Renal cortical epithelial cell (primary cell): Measurements from ENCODE around the gene VAV1. TPM values are rescaled to one million over a fixed set of nuclear protein-coding genes. Genes with fewer than 3 reads are reported as not detected.
"Not testable (repeated sequence)": the region's sequence is repeated elsewhere in the genome, so short reads cannot be mapped to it uniquely, and the experiment has no call there.

Experiments
- DNase-seq: peaks from one replicate; pipeline ENCODE4 v3.0.0-alpha.2; 2011; ENCODE audit warnings: low read depth
- total RNA-seq: library from RNA; depleted of rRNA; stranded (reverse); fragments of >200 nt; gene quantifications from 2 replicates; pipeline ENCODE4 v1.2.3, GENCODE V29; 2014

The VAV1 gene
- total RNA-seq, 1 donor from 2014 or later: 0.05 TPM

DNA sequence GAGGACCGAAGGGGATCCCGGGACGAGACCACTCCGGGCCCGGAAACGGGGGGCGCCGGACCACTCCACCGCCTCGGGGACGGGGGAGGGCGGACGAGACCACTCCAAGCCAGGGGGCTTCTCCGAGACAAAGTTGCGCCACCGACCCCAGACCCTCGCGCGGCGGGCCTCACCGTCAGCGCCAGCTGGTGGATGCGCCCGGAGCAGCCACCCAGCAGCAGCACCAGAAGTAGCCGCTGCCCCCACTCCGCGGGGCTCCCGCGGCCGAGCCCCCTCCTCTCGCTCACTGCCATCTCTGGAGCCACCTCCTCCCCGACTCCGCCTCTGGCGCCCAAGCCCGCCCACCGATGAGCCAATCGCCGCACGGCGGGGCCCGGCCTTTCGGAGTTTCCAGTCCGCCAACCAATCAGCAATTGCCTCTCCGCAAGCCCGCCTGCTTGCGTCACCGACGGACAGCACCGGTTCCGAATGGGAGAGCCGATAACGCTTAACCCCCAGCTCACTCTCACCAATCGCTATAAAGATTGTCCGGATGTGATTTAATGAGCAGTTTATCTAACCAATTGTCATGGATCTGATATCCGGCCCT lies 35.1 kb upstream of the VAV1 start, which contains the start of gene GPR108:
GPR108 (minus strand) TSS at position 297 of the 589 bp plus-strand sequence; CDS start at position 293, 4 bp downstream.
- DNase-seq: peak; percentile 100

DNA sequence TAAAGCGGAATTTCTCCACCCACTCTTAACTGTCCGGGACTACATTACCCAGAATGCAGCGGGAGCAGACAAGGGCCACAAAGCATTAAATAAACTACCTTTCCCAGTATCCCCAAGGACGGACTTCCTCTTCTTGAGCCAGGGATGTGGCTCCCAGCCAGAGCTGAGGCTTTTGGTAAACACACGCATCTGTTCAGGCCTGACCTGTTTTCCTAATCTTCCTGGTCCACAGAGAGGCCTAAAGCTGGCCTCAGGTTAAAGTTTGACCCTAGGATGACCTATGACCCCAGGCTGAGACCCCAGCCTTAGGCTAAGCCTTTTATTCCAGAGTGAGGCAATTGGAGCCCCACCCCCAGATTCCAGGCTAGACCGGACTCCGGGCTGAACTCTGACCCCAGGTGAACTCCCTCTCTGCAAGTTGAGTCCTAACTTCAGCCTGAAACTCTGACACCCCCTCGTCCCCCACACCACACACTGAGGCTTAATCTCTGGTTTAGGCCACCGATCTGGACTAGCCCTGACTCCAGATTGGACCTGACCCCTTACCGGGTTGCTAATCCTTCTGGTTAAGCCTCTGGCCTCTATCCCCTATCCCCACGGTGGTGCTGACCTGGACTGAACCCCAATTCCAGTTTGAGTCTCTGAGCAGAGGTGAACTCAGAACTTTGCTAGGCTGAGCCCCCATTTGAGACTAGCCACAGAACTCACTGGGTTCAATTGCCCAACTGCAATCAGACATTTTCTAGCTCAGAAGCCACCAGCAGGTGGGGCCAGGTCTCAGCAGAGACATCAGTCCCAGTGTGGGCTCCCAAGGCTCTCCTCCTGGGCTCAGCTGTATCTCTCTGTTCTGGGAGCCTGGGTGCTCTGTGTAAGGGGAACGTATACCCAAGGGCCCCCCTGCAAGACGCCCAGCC lies 34.4 kb upstream of the VAV1 start:
- DNase-seq: peak; percentile 75

DNA sequence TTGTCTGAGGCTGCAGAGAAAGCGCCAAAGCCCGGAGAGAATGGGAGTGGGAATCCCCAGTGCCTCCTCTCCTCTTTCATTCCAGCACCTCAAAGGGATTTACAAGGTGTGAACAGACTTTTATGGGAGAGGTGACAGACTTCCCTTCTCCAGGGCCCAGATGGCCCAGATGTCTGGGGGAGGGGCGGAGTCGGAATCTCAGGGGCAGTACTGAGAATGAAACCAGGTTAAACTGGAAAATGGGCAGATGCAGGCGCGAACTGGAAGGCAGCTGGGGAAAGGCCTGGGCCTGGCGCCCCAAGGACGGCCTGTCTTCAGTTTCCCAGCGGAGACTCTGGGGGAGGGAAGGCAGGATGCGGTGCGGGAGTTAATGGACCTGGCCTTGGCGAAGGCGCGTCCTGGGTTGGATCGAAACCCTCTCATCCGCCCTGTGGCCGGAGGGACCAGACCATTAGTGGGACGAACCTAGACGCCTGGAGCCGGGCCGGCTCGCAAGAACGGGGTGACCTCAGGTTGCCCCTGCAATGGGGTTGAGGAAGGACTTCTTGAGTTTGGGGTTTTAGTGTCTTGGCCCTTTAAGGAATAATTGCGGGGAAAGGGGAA lies 33.6 kb upstream of the VAV1 start:
- DNase-seq: no peak

DNA sequence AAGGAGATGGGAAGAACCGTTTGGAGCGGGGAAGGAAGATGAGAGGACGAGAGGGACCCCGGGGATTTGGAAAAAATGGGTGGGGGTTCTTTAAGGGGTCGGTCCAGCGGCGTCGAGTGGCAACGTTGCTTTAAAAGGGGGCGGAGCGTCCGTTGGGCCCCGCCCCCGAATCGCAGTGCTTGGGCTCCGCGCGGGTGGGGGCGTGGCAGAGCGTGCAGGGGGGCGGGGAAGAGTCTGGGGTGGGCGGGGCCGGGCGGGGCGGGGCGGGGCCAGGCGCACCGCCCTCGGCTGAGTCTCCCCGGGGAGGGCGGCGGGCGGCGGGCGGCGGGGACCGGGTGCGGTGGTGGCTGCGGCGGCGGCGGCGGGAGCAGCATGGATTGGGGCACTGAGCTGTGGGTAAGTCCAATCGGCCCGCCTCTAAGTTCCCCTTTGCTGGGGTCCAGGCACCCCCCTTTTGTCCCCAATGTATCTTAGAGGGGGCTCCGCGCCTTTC lies 33.1 kb upstream of the VAV1 start, which contains the start of gene TRIP10:
TRIP10 (plus strand) TSS at position 291 of the 493 bp plus-strand sequence; CDS start at position 373, 82 bp downstream.
- DNase-seq: no peak

DNA sequence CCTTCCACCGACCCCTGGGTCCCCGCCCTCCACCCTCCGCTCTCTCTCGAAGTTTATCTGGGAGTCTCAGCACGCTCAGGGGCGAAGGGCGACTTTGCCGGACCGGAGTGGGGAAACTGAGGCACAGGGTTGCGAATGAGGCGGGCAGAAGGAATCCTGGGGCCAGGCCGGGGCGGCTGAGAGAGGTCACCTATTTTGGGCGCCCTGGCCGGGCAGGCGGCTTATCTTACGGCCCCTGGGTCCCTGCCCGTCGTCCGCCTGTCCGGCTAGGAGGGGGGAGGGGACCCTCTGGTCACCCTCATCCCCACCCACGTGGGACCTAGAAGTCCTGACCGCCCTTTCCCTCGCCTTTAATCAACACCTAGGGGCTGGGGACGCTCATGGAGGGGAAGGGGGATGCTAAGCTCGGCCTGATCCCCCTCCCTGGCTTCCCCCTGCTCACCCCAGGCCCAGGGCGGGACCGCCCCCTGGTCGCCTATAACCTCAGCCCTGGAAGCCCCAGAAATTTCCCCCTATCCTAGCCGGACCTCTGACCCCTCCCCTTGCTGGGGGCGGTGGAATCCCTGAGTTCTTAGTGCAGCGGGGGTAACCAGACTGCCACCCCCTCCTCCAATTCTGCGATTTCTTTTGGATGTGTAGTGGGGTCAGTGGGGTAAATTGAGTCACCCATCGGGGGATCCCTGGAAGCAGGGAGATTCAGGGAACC lies 32.5 kb upstream of the VAV1 start:
- DNase-seq: no peak

DNA sequence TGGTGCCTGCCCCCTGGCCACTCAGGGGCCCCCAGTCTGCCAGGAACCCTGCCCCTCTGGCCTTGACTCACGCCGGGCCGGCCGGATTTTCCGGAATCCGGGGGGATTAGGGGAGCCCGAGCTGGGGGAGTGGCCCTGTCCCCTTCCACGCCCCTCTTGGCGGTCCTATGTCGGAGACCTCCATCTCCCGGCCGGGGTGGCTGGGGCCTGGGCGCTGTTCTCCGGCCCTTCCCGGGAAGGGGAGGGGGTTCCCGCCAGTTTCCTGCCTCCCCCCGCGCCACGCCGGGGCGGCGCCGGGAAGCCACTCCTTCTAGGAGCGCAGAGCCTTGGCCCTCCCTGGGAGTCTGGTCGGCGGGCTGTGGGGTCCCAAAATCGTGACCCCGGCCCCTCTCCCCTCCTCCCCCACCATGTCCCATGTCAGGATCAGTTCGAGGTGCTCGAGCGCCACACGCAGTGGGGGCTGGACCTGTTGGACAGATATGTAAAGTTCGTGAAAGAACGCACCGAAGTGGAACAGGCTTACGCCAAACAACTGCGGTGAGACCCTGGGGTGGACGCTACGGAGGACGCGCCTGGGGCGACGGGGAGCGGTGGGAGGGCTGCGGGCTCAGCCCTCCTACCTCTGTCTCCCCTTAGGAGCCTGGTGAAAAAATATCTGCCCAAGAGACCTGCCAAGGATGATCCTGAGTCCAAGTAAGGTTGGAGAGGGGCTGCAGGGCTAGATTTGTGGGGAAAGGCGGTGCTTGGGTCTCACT lies 31.7 kb upstream of the VAV1 start:
- DNase-seq: no peak

DNA sequence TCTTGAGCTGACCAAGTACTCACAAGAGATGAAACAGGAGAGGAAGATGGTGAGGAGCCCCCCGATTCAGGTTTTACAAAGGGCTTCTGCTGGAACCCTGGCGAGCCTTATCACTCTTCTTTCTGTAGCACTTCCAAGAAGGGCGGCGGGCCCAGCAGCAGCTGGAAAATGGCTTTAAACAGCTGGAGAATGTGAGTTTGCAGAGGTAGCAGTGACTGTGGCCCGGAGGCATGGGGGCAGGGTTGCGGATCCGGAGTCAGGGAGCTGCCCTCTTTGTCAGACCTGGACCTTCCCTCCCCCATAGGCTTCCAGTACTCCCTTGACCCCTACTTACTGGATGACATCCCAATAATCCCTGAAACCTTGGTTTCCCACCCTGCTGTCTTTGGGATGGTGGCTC lies 29.4 kb upstream of the VAV1 start:
- no peak for DNase-seq

DNA sequence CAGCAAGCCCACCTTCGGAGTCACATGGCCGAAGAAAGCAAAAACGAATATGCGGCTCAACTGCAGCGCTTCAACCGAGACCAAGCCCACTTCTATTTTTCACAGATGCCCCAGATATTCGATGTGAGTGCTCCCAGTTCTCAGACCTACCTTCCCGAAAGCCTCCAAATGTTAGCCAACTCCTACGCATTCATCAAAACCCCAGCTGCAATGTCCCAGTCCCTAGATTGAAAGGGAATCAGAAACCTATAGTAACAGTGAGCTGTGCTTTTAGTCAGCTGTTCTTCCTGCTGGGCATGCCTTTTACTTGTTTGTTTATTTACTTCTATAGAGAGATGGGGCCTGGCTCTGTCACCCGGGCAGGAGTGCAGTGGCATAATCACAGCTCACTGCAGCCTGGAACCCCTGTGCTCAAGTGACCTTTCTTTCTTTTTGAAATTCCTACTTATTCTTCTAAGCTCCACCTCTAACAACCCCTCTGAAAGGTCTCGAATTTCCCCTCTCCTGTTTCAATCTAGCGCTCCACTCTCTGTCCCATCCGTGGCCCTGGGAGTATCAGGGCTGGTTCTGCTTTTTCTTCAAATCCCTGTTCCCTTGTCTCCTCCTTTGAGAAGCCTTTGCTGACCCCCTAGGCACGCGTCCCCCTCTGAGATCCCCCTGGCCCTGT lies 28.7 kb upstream of the VAV1 start:
- DNase-seq: no peak

DNA sequence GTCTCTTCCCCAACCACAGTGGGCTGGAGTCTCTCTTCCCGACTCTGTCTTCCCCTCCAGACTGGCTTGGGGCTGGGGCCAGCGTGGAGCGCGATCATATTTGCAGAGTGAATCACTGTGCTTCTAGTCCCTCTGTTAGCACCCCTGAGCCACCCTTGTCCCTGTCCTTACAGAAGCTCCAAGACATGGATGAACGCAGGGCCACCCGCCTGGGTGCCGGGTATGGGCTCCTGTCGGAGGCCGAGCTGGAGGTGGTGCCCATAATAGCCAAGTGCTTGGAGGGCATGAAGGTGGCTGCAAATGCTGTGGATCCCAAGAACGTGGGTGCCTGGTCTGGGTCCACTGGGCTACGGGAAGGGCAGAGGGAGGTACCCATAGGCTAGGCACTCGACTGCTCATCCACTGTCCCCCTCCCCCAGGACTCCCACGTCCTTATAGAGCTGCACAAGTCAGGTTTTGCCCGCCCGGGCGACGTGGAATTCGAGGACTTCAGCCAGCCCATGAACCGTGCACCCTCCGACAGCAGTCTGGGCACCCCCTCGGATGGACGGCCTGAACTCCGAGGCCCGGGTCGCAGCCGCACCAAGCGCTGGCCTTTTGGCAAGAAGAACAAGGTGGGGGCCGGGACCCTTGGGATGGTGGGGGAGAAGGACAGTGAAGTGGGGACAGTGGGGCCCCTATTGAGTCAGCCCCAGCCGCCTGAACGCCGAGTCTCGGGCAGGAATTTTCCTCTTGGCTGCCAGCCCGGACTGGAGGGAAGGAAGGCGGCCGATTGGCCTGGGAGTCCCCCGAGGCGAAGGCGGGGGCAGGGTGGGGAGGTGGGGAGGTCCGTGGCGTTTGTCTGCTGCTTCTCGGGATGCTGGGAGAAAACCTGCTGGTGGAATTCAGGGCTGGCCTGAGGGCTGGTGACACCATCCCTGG lies 27.9 kb upstream of the VAV1 start:
- DNase-seq: peak; percentile 73

DNA sequence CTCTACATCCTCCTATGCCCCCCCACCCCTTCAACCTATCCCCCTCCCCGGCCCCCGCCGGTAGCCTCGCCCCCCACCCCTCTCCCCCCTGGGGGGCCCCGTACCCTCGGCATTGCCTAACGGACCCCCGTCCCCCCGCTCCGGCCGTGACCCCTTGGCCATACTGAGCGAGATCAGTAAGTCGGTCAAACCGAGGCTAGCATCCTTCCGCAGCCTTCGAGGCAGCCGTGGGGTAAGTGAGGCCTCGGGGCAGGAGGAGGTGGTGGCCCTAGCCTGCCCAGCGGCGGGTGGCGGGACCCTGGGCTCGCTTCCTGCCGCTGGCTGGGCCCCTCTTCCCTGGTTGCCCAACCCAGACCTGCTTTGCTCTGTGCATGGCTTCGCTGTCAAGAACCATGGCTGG lies 26.5 kb upstream of the VAV1 start:
- no peak for DNase-seq

DNA sequence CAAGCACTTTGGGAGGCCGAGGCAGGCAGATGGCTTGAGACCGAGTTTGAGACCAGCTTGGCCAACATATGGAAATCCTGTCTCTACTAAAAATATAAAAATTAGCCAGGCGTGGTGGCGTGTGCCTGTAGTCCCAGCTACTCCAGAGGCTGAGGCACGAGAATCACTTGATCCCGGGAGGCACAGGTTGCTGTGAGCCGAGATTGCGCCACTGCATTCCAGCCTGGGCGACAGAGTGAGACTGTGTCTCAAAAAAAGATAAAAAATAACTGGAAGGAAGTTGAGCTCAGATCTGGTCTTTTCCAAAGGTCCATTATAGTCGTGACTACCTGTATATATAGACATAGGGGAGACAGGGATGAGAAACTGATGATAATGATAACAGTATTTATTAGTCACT lies 24.0 kb upstream of the VAV1 start:
- DNase-seq: not testable (repeated sequence)

DNA sequence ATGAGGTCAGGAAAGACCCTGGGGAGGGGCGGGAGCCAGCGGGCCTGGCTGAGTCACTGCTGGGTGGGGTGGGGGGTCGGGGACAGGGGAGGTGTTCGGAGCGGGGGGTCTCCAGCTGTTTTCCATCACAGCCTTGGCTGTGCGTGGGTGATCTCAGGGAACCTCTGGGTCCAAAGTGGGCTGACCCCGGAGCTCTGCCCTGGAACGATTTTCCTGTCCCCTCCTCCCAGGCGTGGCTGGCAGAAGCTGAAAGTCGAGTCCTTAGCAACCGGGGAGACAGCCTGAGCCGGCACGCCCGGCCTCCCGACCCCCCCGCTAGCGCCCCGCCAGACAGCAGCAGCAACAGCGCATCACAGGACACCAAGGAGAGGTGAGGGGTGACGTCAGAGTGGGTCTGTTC lies 22.4 kb upstream of the VAV1 start:
- DNase-seq: no peak

DNA sequence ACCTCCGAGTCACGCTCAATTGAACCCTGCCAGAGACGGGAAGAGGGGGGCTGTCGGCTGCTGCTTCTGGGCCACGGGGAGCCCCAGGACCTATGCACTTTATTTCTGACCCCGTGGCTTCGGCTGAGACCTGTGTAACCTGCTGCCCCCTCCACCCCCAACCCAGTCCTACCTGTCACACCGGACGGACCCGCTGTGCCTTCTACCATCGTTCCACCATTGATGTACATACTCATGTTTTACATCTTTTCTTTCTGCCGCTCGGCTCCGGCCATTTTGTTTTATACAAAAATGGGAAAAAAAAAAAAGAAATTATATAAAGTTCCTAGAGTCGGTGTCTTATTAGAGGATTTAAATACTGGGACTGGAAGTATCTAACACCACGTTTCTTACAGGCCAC lies 21.3 kb upstream of the VAV1 start:
- no peak for DNase-seq

DNA sequence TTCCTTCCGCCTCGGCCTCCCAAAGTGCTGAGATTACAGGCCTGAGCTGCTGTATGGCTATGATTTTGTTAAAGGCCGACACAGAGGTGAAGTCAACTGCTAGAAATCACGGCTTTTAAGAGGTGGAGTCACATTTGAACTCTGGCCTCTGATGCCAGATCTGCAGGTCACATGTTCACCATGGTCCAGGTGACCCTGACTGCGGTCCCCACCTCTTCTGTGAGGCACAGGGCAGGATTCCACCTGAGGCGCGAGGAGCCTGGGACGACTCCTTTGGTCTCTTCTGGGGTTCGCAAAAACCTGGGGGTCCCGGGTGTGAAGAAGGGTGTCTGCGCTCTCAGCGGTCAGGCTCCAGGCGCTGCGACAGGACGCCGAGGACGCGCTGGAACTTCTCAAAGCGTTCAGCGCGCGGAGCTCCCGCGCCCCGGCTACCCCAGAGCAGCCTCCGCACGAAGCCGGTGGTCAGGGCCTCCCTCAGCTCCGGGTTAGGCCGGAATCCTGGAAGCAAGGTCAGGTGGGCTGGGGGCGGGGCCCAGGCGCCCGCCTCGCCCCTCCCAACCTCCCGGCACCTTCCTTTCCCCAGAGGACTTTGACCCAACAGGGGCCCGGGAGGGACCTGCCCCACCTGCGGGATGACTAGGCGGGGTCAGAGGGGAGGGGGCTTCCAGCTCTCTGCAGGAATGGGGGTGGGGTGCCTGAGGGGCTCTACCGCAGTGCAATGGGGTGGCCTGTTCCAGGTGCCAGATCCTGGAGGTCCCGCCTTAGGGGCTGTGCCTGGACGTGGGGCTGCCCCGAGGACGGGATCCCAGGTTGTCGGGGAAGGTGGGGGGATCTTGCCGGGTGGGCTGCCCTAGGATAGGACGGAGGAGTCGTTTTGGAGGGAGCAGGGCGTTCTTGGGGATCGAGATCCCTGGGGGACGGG lies 20.0 kb upstream of the VAV1 start:
- no peak for DNase-seq

DNA sequence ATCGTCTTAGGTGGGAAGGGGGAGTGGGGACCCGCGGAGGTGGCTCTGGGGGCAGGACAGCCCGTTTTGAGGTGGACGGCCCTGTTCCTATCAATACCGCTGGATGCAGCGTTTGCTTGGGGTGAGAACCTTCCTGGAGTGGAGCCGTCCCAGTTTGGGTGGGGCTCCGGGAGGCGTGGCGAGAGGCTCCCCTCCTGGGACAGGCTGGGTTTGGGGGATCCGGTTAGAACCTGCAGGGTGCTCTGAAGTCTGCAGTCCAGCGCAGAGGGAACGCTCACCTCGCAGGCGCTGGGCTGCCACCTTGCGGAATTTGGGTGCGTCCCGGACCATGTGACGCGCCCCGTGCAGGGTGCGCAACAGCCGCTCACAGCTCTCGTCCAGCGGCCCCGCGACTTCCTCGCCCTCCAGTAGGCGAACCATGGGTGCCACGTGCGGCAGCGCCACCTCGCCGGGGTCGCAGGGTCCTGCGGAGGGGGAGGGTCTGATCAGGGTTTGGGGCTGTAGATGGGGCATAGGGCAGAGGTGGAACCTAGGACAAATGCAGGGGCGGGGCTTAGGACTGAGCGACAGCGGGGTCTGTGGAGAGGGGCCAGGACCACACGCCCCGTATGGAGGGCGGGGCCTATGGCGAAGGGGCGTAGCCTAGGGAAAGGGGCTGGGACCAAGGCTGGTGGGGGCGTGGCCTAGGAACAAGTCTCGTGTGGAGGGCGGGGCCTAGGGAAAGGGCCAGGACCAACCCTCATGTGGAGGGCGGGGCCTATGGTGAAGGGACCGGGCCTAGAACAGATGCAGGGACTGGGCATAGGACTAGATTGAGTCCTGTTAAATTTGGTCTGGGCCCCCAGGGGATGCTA lies 19.1 kb upstream of the VAV1 start:
- DNase-seq: peak; percentile 60

DNA sequence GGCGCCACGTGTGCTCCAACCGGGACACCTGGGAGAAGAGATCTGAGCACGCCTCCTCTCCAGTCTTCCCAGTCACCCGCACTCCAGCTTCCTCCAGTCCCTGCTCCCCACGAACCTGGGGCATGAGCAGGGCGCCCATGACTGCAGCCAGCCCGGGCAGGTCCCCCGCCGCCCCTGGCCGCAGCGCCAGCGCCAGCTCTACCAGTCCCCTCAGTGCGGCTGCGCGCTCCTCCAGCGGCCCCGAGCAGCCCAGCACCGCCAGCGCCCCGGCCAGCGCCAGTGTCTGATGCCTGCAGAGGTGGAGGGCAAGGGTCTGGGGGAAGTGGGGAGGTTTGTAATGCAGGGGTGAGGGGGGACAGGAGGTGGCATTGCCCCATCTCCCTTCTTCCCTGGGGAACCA lies 18.4 kb upstream of the VAV1 start:
- no peak for DNase-seq
